Colon (tissue), 2 donors: Measurements from ENCODE around the gene PTPRD.

Experiments
- FAIRE-seq: peaks from 2 replicates; lab custom pipeline; 2012; peaks lifted over from hg19 to GRCh38; lab: Jason Lieb, UNC
- donor health status: control.
- donor health status: control.

PTPRD gene

DNA sequence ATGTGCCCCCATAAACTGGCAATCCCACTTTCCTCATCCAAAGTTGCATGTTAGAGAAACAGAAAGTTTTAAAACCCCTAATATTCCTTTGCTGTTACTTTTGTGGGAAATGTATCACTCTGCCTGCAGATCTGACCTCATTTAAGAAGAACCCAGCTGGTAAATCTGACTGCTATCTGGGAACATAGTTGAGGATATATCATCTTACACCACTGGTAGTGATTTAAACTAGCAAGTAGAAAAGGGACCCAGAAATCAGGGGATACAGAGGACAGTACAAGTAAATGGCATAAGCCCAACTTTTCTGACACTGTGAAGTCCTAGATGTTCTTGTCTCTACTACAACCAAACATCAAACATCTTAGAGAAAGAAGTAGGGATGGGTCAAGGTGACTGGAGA, 1752.7 kb downstream of the PTPRD start:
- FAIRE-seq = no peak

DNA sequence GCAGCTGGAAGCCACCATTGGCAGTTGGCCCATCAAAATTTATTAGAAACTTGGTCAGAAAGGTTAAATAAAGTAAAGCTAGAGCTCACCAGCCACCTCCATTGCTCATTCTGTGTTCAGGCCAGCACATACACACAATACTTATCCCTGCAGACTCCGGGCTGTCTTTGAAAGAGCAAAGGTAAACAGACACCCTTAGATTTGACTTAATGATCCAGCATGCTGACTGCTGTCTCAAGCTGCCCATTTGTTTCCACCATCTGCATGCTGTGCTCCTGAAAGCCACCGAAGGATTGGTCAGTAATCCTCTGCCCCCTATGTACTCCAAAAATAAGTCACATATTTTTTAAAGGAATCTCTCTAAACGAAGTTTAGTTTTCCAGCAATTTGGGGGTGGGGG, 1753.4 kb downstream of the PTPRD start:
- FAIRE-seq = no peak

DNA sequence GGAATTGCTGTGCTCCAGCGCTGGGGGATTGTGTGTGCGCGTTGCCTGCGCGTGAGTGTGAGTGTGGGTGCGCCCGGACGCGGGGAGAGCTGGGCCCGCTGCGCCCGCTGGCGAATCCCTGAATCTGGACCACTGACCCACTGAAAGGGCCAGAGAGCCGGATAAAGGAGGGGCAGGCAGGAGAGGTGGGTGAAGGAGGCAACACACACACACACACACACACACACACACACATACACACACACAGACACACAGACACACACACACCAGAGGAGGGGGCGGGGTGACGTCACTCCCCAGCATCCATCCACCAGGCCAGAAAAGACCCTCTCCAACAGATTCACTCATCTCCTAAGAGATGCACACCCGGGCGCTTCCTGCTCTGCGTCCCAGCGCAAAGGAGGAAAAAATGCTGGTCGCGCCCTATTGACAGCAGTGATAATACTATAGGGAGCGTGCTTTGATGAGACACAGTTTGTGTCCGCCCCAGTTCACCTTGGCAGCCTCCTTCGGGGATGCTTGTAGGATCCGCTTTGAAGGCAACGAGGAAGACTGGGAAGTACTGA, 1754.1 kb downstream of the PTPRD start:
- FAIRE-seq = no peak

DNA sequence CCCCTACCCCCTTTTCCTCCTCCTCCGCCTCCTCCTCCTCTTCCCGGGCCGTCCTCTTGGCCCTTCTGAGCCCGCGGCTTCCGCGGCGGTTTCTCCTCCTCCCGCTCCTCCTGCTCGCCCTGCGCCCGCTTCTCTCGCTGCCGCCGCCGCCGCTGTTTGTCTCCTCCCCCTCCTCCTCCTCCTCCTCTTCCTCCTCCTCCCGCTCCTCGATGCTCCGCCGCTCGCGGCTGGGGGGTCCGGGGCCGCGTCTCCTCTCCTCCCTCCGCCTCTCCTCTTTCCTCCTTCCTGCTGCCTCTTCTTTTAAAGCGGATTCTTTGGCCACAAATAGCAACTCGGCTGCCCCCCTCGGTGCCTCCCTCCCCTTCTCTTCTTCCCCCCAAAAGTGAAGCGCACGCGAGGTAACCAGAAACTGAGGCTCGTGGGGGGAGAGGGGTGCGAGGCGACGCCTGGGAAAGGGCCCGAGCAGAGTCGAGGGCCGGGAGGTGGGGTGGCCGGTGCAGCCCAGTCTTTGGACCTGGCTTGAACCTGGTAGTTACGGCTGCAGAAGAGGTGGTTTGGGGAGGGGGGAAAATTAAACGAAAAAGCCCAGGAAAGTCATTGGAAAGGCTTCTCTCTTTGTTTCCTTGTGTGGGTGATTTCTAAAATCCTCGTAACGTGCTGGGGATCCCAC, 1754.7 kb downstream of the PTPRD start:
- FAIRE-seq = no peak

DNA sequence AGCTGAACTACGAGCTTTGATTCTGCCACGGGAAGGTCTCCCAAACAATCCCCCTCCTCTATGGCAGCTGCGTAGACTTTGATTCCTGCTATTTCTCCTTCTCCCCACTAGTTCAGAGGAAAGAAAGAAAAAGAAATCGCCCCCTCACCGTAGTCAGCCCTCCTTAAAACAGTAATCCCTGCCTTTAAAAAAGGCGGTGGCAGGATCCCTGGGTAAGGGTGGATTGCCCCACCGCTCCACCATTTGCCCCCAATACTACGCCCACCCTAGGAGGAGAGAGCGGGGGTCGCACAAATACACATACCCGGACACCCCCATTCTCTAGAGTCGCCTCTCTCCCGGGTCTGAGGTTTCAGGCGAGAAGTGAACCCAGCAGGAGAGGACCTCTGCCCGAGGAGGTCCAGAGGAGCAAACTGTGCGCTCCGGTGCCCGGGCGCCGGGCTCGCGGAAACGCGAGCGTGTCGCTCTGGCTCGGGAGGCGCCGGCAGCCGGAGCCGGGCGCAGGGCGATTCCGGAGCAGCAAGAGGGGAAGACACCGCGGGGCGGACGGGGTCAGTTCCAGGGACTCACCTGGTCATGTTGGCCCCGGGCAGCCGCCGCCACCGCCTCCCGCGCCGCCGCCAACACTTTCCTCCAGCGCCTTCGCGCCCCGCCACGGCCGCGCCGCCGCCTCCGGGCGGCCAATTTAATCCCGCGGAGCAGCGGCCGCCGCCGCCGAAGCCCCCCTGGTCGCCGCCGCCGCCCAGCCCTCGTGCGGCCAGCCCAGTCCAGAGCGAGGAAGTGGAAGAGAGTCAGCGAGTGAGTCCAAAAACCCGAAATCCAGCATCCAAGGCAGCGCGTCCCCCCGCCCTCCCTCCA, 1755.5 kb downstream of the PTPRD start:
- no peak for FAIRE-seq

DNA sequence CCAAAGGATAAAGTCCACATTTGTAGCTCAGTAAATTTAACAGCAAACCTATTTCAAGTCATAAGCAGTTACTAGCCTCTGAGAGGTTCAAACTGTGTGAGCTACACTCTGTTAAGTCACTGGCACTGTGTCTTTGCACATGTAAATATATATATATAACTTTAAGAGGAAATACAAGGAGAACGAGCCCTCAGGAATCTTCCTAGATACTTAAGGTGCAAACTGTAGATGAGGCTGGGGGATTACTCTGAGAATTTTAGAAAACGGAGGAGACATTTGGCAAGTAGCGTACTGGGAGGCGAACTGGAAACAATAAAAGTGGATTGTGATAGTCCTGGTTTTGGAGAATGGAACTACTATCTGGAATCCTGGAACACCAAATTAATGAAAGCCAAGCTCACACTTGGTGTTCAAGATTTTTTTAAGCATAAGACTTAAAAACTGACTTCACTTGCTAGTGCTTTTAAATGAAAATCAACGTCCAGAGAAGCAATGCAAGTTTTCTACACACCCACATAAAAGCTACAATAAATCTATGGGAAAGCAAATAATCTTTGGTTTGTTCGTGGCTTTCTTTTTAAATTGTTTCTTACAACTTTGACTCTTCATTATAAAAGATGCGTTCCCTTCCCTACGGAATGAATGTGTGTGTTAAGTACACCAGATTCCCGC, 1756.3 kb downstream of the PTPRD start:
- FAIRE-seq = no peak

DNA sequence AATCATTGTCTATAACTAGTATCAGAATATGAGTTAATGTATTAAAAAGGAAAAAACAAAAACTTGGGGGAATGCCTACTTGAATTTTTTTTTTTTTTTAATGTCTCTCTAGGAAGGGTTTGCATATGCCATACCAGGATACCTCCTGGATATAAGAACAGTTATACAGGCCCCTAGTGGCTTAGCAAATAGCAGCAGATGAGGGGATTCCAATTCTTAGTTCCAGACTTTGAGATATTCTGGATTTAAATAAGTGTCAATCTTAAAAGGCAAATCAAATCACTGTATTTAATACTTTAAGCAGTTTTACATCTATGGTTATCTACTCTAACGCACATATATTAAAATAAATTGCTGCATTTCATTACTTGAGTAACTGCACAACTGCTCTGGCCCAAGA, 1757.8 kb downstream of the PTPRD start:
- FAIRE-seq = peak; percentile 33

DNA sequence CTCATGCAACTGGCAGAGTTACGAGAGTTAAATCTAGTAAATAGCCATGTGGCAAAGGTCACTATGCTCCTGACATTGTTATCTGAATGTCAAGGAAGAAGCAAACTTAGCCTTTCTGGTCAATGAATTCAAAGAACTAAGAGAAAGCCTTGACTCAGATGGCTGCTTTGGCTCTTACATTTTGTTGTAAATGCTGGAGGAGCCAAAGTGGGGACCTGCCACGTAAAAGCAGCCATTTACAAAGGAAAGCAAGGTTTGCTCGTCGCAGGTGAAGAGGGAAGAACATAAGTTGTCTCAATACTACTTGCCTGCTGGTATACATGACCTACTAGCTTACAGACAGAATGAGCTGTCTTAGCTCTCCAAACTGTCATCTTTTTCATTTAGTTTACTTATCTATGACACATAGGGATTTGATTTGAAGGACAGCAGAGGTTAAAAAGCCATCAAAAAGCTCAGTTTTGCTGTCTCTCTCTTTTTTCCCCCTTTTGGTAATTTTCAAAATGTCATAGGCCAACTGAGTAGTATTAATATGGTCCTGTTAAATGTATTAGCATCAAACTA, 1760.4 kb downstream of the PTPRD start:
- no peak for FAIRE-seq

DNA sequence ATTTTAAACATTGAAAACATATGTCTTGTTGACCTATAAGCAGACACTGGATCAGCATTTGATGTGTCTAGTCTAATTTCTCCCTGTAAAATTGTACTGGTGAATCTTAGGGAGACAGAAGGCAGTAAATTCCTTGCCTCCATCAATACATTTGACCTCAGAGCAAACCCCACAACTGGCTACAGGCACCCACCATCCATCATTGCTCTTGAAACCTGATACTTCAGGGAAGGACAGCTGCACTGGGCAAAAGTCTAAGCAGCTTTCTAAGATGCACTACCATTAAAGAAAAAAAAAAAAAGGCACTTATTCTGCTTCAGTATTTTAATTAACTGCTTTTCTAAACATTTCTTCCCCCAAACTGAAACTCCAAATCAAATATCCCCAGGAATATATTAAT, 1761.9 kb downstream of the PTPRD start:
- FAIRE-seq = no peak

DNA sequence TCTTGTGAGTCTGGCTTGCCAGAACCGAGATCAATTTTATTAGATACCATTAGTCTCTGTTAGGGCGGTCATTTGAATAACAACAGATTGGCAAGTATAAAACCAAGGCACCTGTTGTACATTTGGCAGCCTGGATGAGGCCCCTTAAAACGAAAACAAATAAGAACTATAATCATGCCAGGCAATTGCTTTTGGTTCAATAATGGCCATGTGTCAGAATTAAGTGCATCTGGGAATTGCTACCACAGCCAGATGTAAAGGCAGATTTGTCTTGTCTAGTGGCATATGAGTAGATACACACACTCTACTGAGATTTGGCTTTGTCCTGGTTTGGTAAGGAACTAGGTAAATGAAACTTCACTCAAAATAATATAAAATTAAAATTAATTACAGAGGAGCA, 1767.0 kb downstream of the PTPRD start:
- no peak for FAIRE-seq

DNA sequence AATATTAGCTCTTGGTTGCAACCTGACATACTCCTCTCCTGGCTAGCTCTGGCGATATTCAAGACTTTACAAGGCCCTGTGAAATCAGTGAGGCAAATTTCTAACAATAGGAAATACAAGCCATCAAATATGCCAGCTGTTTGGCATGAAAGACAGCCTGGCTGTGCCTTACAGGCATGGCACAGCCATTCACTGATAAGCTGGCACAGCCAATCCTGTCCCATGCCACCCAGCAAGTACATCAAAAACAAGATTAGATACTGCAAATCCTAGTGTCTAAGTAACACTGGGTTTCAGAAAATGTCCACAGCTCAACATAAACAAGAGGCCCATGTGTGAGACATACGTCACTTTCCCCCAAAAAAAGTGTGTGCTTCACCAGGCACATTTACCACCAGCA, 1767.4 kb downstream of the PTPRD start:
- no peak for FAIRE-seq

DNA sequence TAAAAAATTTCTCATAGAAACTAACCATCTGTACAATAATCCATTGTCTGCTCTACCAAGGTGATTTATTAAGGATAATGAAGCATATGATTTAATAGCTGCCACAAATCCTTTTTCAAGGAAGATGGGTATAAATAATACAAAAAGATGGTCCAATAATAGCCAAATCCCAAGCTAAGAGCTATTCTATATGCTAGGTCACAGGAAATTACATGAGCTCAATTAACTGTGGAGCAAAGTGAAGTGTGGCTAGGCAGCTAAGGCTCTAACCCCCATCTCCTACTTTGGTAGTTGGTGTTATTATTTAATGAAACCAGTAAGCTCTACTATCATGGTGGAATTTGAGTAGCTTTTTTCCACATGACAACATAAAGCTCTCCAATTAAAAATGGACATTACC, 1768.3 kb downstream of the PTPRD start:
- FAIRE-seq = no peak

DNA sequence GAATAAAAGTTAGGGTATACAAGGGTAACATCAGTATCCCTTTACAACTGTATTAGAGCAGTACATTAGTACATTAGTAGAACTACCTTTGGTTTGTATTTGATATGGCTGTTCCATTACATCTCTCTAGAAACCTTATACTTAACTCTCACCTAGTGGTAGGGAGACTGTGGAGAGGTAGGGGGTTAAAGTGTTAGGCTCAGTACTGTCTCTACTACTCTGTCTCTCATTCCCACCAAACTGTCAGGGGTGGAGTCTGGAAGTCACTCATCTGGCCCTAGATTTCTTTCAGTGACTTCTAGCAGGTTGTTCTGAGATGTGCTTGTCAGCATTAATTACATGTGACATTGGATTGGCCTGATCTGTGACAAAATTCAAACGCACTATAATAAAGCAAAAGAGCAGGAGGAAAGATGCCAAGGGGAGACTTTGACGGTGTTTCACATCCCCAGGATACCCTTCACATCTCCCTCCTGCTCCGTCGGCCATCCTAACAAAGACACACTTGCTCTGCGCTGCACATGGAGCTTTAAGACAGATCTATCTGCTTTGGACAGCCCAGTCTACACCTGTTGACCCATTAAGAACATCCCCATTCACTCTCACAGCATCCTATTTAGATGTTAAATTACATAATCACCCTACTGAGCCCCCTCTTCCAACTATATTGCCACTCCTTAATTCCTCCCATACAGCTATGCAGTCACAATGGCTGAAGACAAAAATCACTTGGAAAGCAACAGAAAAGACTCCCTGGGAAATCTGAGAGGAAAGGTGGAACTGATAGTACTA, 1770.2 kb downstream of the PTPRD start:
- FAIRE-seq = no peak

DNA sequence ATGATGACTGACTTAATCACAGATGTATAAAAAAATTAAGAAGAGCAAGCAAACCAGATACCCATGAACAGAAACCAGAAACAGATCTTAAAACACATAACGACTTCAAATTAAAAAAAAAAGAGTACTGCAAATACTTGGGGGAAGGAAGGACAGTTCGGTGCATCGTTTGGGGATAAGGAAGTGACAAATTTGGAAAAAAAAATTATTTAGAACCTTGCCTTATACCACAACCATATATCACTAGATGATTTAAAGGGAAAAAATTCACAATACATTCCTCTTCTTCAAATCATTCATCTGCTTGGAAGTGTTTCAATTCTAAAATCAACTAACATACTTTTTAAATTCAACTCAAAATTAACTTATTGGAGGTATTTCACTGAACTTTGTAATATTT, 1774.7 kb downstream of the PTPRD start:
- no peak for FAIRE-seq

DNA sequence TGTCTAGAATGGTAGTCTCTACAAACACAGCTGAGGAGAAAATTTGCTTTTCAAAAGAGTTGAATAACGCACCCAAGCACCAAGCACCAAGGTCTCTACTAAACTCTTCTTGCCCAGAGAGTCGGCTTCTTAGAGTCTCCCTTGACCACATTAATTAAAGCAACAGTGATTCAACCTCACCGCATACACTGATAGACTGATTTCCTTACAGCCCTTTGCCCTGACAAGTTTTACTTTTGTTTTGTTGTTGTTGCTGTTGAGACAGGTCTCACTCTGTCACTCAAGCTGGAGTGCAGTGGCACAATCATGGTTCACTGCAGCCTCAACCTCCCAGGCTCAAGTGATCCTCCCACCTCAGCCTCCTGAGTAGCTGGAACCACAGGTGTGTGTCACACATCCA, 1777.5 kb downstream of the PTPRD start:
- FAIRE-seq = no peak

DNA sequence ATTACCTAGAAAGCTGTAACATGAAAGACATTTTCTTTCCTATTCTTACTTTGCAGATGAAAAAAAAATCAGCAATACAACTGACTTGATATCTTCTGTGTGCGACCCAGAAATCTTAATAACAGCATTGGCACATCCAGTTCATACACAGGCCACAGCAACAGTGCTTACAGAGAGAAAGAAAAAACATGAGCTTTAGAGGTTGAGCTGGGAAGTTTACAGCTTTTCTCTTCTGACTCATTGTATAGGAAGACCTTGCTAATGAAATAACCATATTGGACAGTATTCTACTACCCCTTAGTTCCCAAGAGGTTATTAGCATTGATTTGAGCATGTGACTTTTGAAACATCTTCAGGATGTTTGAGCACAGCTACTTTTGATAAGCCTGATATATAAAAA, 1779.8 kb downstream of the PTPRD start:
- FAIRE-seq = no peak

DNA sequence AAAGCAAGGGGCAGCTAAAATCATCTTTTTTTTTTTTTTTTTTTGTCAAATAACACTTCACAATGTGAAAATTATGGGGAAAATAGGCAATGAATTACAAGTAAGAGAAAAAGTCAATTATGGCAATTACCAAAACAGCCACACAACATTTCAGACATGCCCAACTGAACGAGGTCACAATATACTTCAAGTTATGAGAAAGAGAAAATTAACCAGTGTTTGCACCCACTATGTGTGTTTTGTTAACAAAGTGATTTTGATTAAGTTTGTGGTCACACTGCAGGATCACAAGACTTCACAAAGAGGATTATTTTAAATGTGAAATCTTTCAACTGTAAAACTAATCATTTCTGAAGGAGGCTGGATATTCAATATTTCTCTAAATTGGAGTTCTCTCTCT, 1780.4 kb downstream of the PTPRD start:
- no peak for FAIRE-seq

DNA sequence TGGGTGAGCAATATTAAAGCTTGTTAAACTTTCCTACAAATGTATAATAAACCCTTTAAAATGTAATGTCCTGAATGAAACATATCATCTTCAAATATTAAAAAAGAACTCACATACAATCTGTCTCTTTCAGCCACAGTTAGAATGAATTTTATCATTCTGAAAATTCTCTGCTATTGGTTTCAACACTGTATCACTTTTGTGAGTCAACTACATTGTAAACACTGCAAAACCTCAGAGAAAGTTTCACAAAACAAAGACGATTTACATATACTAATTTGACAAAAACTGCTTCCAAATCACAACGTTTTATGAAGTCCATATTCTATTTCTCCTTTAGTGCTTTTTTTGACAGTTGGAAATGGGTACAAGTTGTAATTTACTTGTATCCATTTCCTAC, 1781.2 kb downstream of the PTPRD start:
- FAIRE-seq = no peak

DNA sequence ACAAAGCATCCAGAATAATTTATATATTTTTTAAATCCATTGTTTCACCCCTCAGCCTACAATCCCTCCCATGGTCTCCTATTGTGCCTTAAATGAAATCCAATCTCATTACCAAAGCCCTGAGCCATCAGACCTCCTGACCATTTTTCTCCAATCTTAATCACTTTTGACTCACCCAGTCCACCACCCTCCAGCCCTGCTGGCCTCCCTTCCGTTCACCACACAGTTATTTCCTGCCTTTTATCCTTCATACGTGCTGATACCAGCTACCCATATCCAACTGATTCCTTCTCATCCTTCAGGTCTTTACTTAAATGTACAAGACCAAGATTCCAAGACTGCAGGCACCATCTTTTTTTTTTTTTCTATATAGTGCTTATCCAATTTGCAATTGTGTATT, 1786.5 kb downstream of the PTPRD start:
- no peak for FAIRE-seq

DNA sequence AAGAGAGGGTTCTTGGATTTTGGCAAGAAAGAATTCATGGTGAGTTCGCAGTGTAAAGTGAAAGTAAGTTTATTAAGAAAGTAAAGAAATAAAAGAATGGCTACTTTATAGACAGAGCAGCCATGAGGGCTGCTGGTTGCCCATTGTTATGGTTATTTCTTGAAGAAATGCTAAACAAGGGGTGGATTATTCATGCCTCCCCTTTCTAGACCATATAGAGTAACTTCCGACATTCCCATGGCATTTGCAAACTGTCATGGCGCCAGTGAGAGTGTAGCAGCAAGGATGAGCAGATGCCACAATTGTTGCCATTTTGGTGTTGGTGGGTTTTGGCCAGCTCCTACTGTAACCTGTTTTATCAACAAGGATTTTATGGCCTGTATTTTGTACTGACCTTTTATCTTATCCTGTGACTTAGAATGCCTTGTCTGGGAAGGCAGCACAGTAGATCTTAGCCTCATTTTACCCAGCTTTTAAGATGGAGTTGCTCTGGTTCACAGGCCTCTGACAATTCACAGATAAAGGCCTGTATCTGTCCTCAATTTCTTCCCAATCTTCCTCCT, 1787.1 kb downstream of the PTPRD start:
- no peak for FAIRE-seq

DNA sequence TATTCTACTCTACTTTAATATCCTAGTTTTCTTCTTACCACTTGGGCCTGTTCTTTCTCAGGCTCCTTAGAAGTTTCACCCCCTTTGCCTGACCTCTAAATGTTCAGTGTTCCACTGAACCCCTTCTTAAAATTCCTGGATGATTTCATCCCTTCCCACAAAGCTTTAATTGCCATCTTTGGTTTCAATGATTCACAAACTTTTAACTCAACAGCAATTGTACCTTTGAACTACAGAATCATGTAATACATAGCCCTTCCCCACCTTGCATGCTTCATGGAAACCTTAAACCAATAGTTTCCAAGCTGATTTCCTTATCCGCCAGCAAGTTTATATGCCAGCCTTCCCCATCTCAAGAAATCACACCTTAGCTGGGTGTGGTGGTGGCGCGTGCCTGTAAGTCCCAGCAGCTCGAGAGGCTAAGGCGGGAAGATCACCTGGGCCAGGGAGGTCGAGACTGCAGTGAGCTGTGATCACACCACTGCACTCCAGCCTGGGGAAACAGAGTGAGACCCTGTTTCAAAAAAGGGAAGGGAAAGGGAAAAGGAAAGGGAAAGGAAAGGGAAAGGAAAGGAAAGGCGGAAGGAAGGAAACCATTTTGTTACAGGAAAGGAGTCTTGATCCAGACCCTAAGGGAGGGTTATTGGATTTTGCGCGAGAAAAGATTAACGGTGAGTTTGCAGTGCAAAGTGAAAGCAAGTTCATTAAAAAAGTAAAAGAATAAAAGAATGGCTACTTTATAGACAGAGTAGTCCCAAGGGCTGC, 1789.5 kb downstream of the PTPRD start:
- FAIRE-seq = no peak
